Measurements from ENCODE around the gene TFEB. TPM values are rescaled to one million over a fixed set of nuclear protein-coding genes. Genes with fewer than 3 reads are reported as not detected.

Gene TFEB
- total and polyA plus RNA-seq, 2 of the 8 experiments (the other 6 are each of a cell fraction or from before 2014, with no cell fraction given): 2.3 to 6.7 TPM

- H4K20me1 ChIP-seq (replicated peaks in 1 of 2; ENCODE audit: control insufficient read depth in 1 of 2, insufficient read depth in 2 of 2, low read length in 2 of 2): peaks cover 0 to 2% of the 10 kb centered on the region in 2 experiments
- H2BK15ac ChIP-seq (ENCODE audit: low read length): no peak overlapping the region
- H2AFZ ChIP-seq (ENCODE audit: low read length): no peak overlapping the region
- no peak overlapping the region for H4K5ac ChIP-seq (ENCODE audit: insufficient read length, low read depth, low read length)
- H3K9me3 ChIP-seq (ENCODE audit: insufficient read depth in 2 of 2, low read depth in 1 of 2, low read length in 1 of 2): no peaks in the 10 kb centered on the region
- H4K8ac ChIP-seq (ENCODE audit: extremely low read depth, insufficient read depth, low read length): no peak overlapping the region
- H3K18ac ChIP-seq (ENCODE audit: extremely low read depth, low read length): no peak overlapping the region
- no peak for DNase-seq (ENCODE audit: low read depth in 1 of 2, low spot score in 2 of 2)
- no peaks in the 10 kb centered on the region for H3K79me2 ChIP-seq (ENCODE audit: control insufficient read depth in 1 of 2, insufficient read depth in 2 of 2, low read length in 2 of 2)
- no peak overlapping the region for H4K91ac ChIP-seq (replicated peaks; ENCODE audit: insufficient read length, low read length)
- H3K4me2 ChIP-seq (ENCODE audit: insufficient read depth in 1 of 2, low read depth in 2 of 2, low read length in 2 of 2): no peak overlapping the region
- no peaks in the 10 kb centered on the region for H3K36me3 ChIP-seq (ENCODE audit: control insufficient read depth in 2 of 4, insufficient read depth in 4 of 4, low read length in 3 of 4)
- no peak overlapping the region for H2BK120ac ChIP-seq (replicated peaks; ENCODE audit: low read depth, low read length)
- FAIRE-seq: no peak
- peaks cover 0 to 3% (median 0%) of the 10 kb centered on the region in 4 experiments; a peak in 1 of 7 replicates for H3K4me1 ChIP-seq (replicated peaks in 1 of 4; ENCODE audit: control insufficient read depth in 3 of 4, insufficient read depth in 4 of 4, low read length in 3 of 4)
- H3K27ac ChIP-seq (ENCODE audit: low read depth, low read length): no peak overlapping the region
- no peak overlapping the region for H2BK20ac ChIP-seq (ENCODE audit: low read length)
- no peak overlapping the region for H3K4me3 ChIP-seq (ENCODE audit: extremely low read depth in 1 of 4, insufficient read depth in 2 of 4, low read depth in 3 of 4, low read length in 4 of 4)
- H2BK5ac ChIP-seq (ENCODE audit: low read depth, low read length): no peak overlapping the region
- no peak overlapping the region for H3K56ac ChIP-seq (replicated peaks; ENCODE audit: insufficient read length, low read depth, low read length)
- WGBS, 2 experiments (ENCODE audit: extremely low coverage in 1 of 2, insufficient coverage in 1 of 2, insufficient read length in 1 of 2, insufficient replicate concordance in 2 of 2, low coverage in 1 of 2, low lambda C conversion rate in 2 of 2, missing lambda C conversion rate in 1 of 2): 83% methylated on average over 5 of the region's 5 CpGs; no CpG with 5 or more reads in 1 of the 2 experiments
- H2BK12ac ChIP-seq (ENCODE audit: low read depth, low read length): no peak overlapping the region
- H3K4ac ChIP-seq (replicated peaks; ENCODE audit: insufficient read length, low read depth, low read length): no peak overlapping the region
- ChIA-PET CTCF (ENCODE audit: partially characterized antibody) (interaction anchor here (0.5 to 10.4 kb wide), 12 partner anchors 10 to 831 kb away, joined by 3 to 99 read pairs (median 4); no protein-coding TSS in a partner anchor), POLR2A (ENCODE audit: partially characterized antibody) (interaction anchor here (1.0 to 2.7 kb wide), 5 partner anchors 8 to 28 kb away, joined by 3 to 9 read pairs (median 4); no protein-coding TSS in a partner anchor)
- no peak overlapping the region for H3K14ac ChIP-seq (ENCODE audit: insufficient read length)
- no peak overlapping the region for H2AK5ac ChIP-seq (ENCODE audit: low read depth, low read length)
- no peaks in the 10 kb centered on the region; a peak in 1 of 7 replicates for H3K27me3 ChIP-seq (replicated peaks in 1 of 4; ENCODE audit: control insufficient read depth in 3 of 4, extremely low read depth in 1 of 4, insufficient read depth in 3 of 4, low read length in 3 of 4)
- peaks cover 2% of the 10 kb centered on the region; the same call in 1 of the 2 replicates for H3K23me2 ChIP-seq (ENCODE audit: low read depth, low read length)
- no peaks in the 10 kb centered on the region for H3K79me1 ChIP-seq (ENCODE audit: low read depth, low read length)
- H3K9ac ChIP-seq (replicated peaks in 1 of 4; ENCODE audit: extremely low read depth in 1 of 4, low read depth in 3 of 4, low read length in 3 of 4): no peak overlapping the region
- no peak overlapping the region for H3K23ac ChIP-seq (ENCODE audit: insufficient read length)
- no peak for TF ChIP-seq RNF2 (IDR thresholded peaks at IDR 0.05; ENCODE audit: borderline replicate concordance, low read depth, low read length, missing control alignments, poor library complexity, severe bottlenecking)
- no peak for TF ChIP-seq HDAC6 (IDR thresholded peaks at IDR 0.05; ENCODE audit: low read depth, low read length)
- TF ChIP-seq NANOG (IDR thresholded peaks at IDR 0.05; ENCODE audit: insufficient read depth, low read depth, low read length, poor library complexity, severe bottlenecking): no peak
- TF ChIP-seq TEAD4 (IDR thresholded peaks at IDR 0.05; ENCODE audit: low read depth, low read length): no peak
- TF ChIP-seq JUN (IDR thresholded peaks at IDR 0.05; ENCODE audit: low read depth, low read length): no peak
- no peak for TF ChIP-seq ATF2 (IDR thresholded peaks at IDR 0.05; ENCODE audit: low read length)
- no peak for TF ChIP-seq TAF7 (optimal IDR thresholded peaks at IDR 0.05; ENCODE audit: borderline replicate concordance, low read depth, low read length)
- TF ChIP-seq KDM5A (IDR thresholded peaks at IDR 0.05; ENCODE audit: low read length): no peak
- TF ChIP-seq YY1 (IDR thresholded peaks at IDR 0.05; ENCODE audit: low read depth, low read length): no peak
- TF ChIP-seq GTF2F1 (IDR thresholded peaks at IDR 0.05; ENCODE audit: borderline replicate concordance, low read depth, low read length): no peak
Observed at GRCh38 chr6:41715795-41716515, 19.5 kb downstream of the TFEB start.
